HK-2 (cell line): ENCODE data around the gene NRG2.

Experiments
- DNase-seq: peaks from one replicate; pipeline ENCODE4 v3.0.0-alpha.2; 2018; ENCODE audit not compliant: unreplicated experiment

NRG2 gene

GRCh38 chr5:140041099-140041491 is 2.0 kb downstream of the NRG2 start:
- no peak for DNase-seq

GRCh38 chr5:140040358-140040757 is 2.7 kb downstream of the NRG2 start:
- DNase-seq, result no peak

- DNase-seq, result no peak
These were observed 3.5 kb downstream of the NRG2 start for GRCh38 chr5:140039561-140039960.

GRCh38 chr5:140038373-140038957 is 4.6 kb downstream of the NRG2 start:
- no peak for DNase-seq

- no peak for DNase-seq
These were observed 6.1 kb downstream of the NRG2 start for GRCh38 chr5:140037012-140037411.

- no peak for DNase-seq
These were observed 7.2 kb downstream of the NRG2 start for GRCh38 chr5:140035881-140036280.

- DNase-seq, result no peak
These were observed 9.9 kb downstream of the NRG2 start for GRCh38 chr5:140033037-140033760.

- no peak for DNase-seq
These were observed 10.8 kb downstream of the NRG2 start for GRCh38 chr5:140032296-140032695.

- no peak for DNase-seq
These were observed 15.3 kb downstream of the NRG2 start for GRCh38 chr5:140027807-140028206.

- no peak for DNase-seq
These were observed 17.4 kb downstream of the NRG2 start for GRCh38 chr5:140025736-140026135.

- DNase-seq, result no peak
These were observed 18.2 kb downstream of the NRG2 start for GRCh38 chr5:140024928-140025327.

- no peak for DNase-seq
These were observed 19.4 kb downstream of the NRG2 start for GRCh38 chr5:140023611-140024191.

GRCh38 chr5:140020601-140021177 is 22.4 kb downstream of the NRG2 start:
- DNase-seq, result no peak

GRCh38 chr5:140018920-140019644 is 24.0 kb downstream of the NRG2 start:
- no peak for DNase-seq

- DNase-seq, result no peak
These were observed 24.6 kb downstream of the NRG2 start for GRCh38 chr5:140018517-140018916.

GRCh38 chr5:140018096-140018481 is 25.0 kb downstream of the NRG2 start:
- no peak for DNase-seq

- no peak for DNase-seq
These were observed 25.6 kb downstream of the NRG2 start for GRCh38 chr5:140017397-140018095.

GRCh38 chr5:140015706-140016105 is 27.4 kb downstream of the NRG2 start:
- DNase-seq, result no peak

GRCh38 chr5:140014751-140015150 is 28.3 kb downstream of the NRG2 start:
- no peak for DNase-seq

GRCh38 chr5:140013536-140013935 is 29.6 kb downstream of the NRG2 start:
- DNase-seq, result no peak

- DNase-seq, result no peak
These were observed 30.7 kb downstream of the NRG2 start for GRCh38 chr5:140012443-140012842.

GRCh38 chr5:140011297-140011802 is 31.7 kb downstream of the NRG2 start:
- no peak for DNase-seq
